Spleen (tissue), 7 donors: Measurements from ENCODE around the gene CCZ1B.
"Not testable (repeated sequence)": the region's sequence is repeated elsewhere in the genome, so short reads cannot be mapped to it uniquely, and the experiment has no call there.

Experiments used
- POLR2AphosphoS5 ChIP-seq, 3 donors: sonication (generic); formaldehyde crosslinking; IDR thresholded peaks; one replicate each; pipeline ENCODE4 v1.5.1; 2017; ENCODE audit warnings: antibody characterized with exemption in 3 of 3
- TF ChIP-seq, protein P1 (sequence below), 11 experiments: fragments of 200-600 bp in 7 of 11; fragments of 450-650 bp in 4 of 11; sonication (generic) in 4 of 11; IDR thresholded peaks in 8 of 11; conservative IDR thresholded peaks in 3 of 11; 1 replicate in 7 of 11; 2 replicates in 4 of 11; pipeline versions ENCODE4 v1.4.0 to v1.8.0; 2016 to 2021; ENCODE audit warnings: antibody characterized with exemption in 11 of 11, inconsistent platforms in 4 of 11, mild to moderate bottlenecking in 1 of 11
- donor health status: DM: no; HTN: no; CAD: no; lungs with moderate emphysema.
- donor health status: DM: no; HTN: no; CAD: no.
- donor health status: DM: no; HTN: no; CAD: no.

- TF ChIP-seq, protein P1, sequence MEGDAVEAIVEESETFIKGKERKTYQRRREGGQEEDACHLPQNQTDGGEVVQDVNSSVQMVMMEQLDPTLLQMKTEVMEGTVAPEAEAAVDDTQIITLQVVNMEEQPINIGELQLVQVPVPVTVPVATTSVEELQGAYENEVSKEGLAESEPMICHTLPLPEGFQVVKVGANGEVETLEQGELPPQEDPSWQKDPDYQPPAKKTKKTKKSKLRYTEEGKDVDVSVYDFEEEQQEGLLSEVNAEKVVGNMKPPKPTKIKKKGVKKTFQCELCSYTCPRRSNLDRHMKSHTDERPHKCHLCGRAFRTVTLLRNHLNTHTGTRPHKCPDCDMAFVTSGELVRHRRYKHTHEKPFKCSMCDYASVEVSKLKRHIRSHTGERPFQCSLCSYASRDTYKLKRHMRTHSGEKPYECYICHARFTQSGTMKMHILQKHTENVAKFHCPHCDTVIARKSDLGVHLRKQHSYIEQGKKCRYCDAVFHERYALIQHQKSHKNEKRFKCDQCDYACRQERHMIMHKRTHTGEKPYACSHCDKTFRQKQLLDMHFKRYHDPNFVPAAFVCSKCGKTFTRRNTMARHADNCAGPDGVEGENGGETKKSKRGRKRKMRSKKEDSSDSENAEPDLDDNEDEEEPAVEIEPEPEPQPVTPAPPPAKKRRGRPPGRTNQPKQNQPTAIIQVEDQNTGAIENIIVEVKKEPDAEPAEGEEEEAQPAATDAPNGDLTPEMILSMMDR (IDR thresholded peaks at IDR 0.05 in 8 of 11, conservative IDR thresholded peaks at IDR 0.05 in 3 of 11) = not testable (repeated sequence)
- not testable (repeated sequence) for TF ChIP-seq POLR2AphosphoS5 (IDR thresholded peaks at IDR 0.05)
These were observed 27.6 kb upstream of the CCZ1B start for GRCh38 chr7:6853681-6854080.
